Astrocyte (in vitro differentiated cells and primary cell): ENCODE measurements around the gene ETS1. TPM values are rescaled to one million over a fixed set of nuclear protein-coding genes. Genes with fewer than 3 reads are reported as not detected.

Experiments
- DNase-seq: peaks from one replicate; pipeline ENCODE4 v3.0.0-alpha.2; 2010; ENCODE audit warnings: low read depth
- FAIRE-seq: peaks from 2 replicates; lab custom pipeline; 2011; peaks lifted over from hg19 to GRCh38; lab: Jason Lieb, UNC
- H2AFZ ChIP-seq: 2 replicates; pipeline ENCODE4 v1.6.0; 2012; ENCODE audit warnings: low read depth, low read length, inconsistent platforms
- H3K27ac ChIP-seq: 2 replicates; pipeline ENCODE4 v1.5.1; 2011; ENCODE audit warnings: low read depth, low read length, inconsistent platforms
- H3K27me3 ChIP-seq: 2 replicates; pipeline ENCODE4 v1.6.0; 2011; ENCODE audit warnings: low read length, inconsistent platforms; ENCODE audit not compliant: insufficient read depth
- H3K36me3 ChIP-seq: 2 replicates; pipeline ENCODE4 v1.5.1; 2011; ENCODE audit warnings: low read length, inconsistent platforms; ENCODE audit not compliant: insufficient read depth
- H3K4me1 ChIP-seq: 2 replicates; pipeline ENCODE4 v1.5.1; 2011; ENCODE audit warnings: low read length, inconsistent platforms; ENCODE audit not compliant: insufficient read depth
- H3K4me2 ChIP-seq: 2 replicates; pipeline ENCODE4 v1.6.0; 2012; ENCODE audit warnings: low read length, inconsistent platforms
- H3K4me3 ChIP-seq: 2 replicates; pipeline ENCODE4 v1.5.1; 2011; ENCODE audit warnings: low read depth, mild to moderate bottlenecking, low read length, inconsistent platforms; ENCODE audit not compliant: insufficient read depth
- H3K79me2 ChIP-seq: 2 replicates; pipeline ENCODE4 v1.6.0; 2012; ENCODE audit warnings: mild to moderate bottlenecking, low read length, inconsistent platforms; ENCODE audit not compliant: insufficient read depth
- H3K9ac ChIP-seq: 2 replicates; pipeline ENCODE4 v1.6.0; 2012; ENCODE audit warnings: mild to moderate bottlenecking, low read length, inconsistent platforms
- H3K9me3 ChIP-seq: 2 replicates; pipeline ENCODE4 v1.5.1; 2012; ENCODE audit warnings: low read depth, mild to moderate bottlenecking, low read length, inconsistent platforms; ENCODE audit not compliant: insufficient read depth
- H4K20me1 ChIP-seq: 2 replicates; pipeline ENCODE4 v1.6.0; 2012; ENCODE audit warnings: low read length, inconsistent platforms; ENCODE audit not compliant: insufficient read depth
- H3K27ac Mint-ChIP-seq: one replicate; pipeline ENCODE4 v1.8.0; 2021; ENCODE audit warnings: mild to moderate bottlenecking, mixed read lengths; ENCODE audit not compliant: unreplicated experiment
- H3K27me3 Mint-ChIP-seq: one replicate; pipeline ENCODE4 v1.8.0; 2021; ENCODE audit warnings: low read depth, mixed read lengths; ENCODE audit not compliant: unreplicated experiment
- H3K36me3 Mint-ChIP-seq: one replicate; pipeline ENCODE4 v1.8.0; 2021; ENCODE audit warnings: low read depth, mixed read lengths; ENCODE audit not compliant: unreplicated experiment
- H3K4me1 Mint-ChIP-seq: one replicate; pipeline ENCODE4 v1.8.0; 2021; ENCODE audit warnings: low read depth, mixed read lengths; ENCODE audit not compliant: unreplicated experiment
- H3K4me3 Mint-ChIP-seq: one replicate; pipeline ENCODE4 v1.8.0; 2021; ENCODE audit warnings: mild to moderate bottlenecking, moderate library complexity, mixed read lengths; ENCODE audit not compliant: unreplicated experiment
- H3K9me3 Mint-ChIP-seq: one replicate; pipeline ENCODE4 v1.8.0; 2021; ENCODE audit warnings: mild to moderate bottlenecking, mixed read lengths; ENCODE audit not compliant: unreplicated experiment
- CTCF ChIP-seq: IDR thresholded peaks from 2 replicates; pipeline ENCODE4 v1.5.1; 2011; ENCODE audit warnings: low read depth, mild to moderate bottlenecking, inconsistent platforms, low read length, moderate library complexity; ENCODE audit not compliant: insufficient read depth
- EZH2 ChIP-seq: IDR thresholded peaks from 2 replicates; pipeline ENCODE4 v1.6.1; 2012; ENCODE audit warnings: mild to moderate bottlenecking, low read length, inconsistent platforms; ENCODE audit not compliant: insufficient read depth
- total RNA-seq: library from RNA; stranded (reverse); gene quantifications from 2 replicates; pipeline ENCODE4 v1.2.1, GENCODE V29; 2021

The ETS1 gene
- total RNA-seq, 1 donor from 2014 or later = 107 TPM

GRCh38 chr11:128582496-128583366, 4.6 kb downstream of the ETS1 start:
- H3K27ac ChIP-seq = peak overlapping the region; percentile 15
- no peaks in the 10 kb centered on the region for H4K20me1 ChIP-seq
- Mint-ChIP-seq H3K4me1 (peaks cover 51% of the 10 kb centered on the region), H3K9me3 (no peaks in the 10 kb centered on the region), H3K27me3 (no peaks in the 10 kb centered on the region), H3K36me3 (no peaks in the 10 kb centered on the region), H3K4me3 (peak overlapping the region; percentile 66), H3K27ac (peak overlapping the region; percentile 84)
- no peaks in the 10 kb centered on the region for H3K9me3 ChIP-seq
- peaks cover 16% of the 10 kb centered on the region for H3K27me3 ChIP-seq
- no peaks in the 10 kb centered on the region for H3K79me2 ChIP-seq
- FAIRE-seq (peak; percentile 94), DNase-seq (peak; percentile 97)
- peaks cover 8% of the 10 kb centered on the region for H3K4me1 ChIP-seq
- H3K36me3 ChIP-seq = no peaks in the 10 kb centered on the region
- peak overlapping the region; percentile 6 for H3K9ac ChIP-seq
- H3K4me2 ChIP-seq = peak overlapping the region; percentile 69
- TF ChIP-seq CTCF (no peak), EZH2 (no peak)
- H3K4me3 ChIP-seq = no peak overlapping the region
- H2AFZ ChIP-seq = peak overlapping the region; percentile 21

DNA sequence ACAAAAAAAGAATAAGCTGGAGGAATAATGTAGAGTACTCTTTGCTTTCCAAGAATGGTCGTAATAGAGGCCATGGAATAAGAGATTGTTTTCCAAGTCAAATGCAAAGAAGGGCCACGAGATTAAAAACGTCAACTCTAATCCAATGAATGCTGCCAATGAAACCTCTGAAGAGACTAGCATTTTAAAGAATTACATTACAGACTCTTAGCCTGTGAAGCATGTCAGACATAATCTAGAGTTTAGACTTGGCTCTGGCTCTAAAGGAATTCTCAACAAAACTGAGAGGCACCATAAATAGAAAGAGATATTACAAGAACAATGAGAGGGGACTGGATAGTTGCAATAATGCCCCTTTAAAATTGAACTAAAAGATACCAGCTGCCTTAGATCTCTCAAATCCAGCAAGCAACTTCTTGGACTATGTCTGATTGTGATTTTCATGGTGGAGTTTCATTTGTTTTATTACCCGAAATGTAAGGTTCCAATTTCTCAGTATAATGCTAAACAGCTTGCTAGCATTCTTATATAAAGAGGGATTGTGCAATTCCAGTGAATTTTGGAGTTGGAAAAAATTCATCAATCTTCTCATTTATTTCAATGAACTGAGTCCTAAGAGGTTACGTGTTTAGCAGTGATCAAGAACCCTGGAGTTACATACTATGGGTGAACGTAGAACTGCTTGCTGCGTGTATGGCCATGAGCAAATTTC, 5.6 kb downstream of the ETS1 start:
- Histone ChIP-seq H3K4me2 (no peak overlapping the region), H3K79me2 (no peaks in the 10 kb centered on the region), H3K9me3 (no peaks in the 10 kb centered on the region), H3K36me3 (no peaks in the 10 kb centered on the region), H3K4me3 (no peak overlapping the region), H3K27me3 (peaks cover 16% of the 10 kb centered on the region), H4K20me1 (no peaks in the 10 kb centered on the region), H3K27ac (no peak overlapping the region), H3K4me1 (peaks cover 8% of the 10 kb centered on the region), H2AFZ (no peak overlapping the region), H3K9ac (no peak overlapping the region)
- DNase-seq (no peak), FAIRE-seq (no peak)
- Mint-ChIP-seq H3K4me3 (no peak overlapping the region), H3K9me3 (no peaks in the 10 kb centered on the region), H3K27ac (peak overlapping the region; percentile 79), H3K27me3 (no peaks in the 10 kb centered on the region), H3K4me1 (peaks cover 49% of the 10 kb centered on the region), H3K36me3 (no peaks in the 10 kb centered on the region)
- TF ChIP-seq EZH2 = no peak
- no peak for TF ChIP-seq CTCF
